Ovary (tissue), 3 donors: ENCODE data around the gene VPS25.

Experiments
- CTCF ChIP-seq, 3 donors: fragments of 450-650 bp in 2 of 3; fragments of 200-600 bp in 1 of 3; IDR thresholded peaks; one replicate each; pipeline versions ENCODE4 v1.5.1 to v1.8.0; 2016 to 2022; ENCODE audit warnings: antibody characterized with exemption in 3 of 3, mild to moderate bottlenecking in 1 of 3
- EP300 ChIP-seq: sonication (generic); formaldehyde crosslinking; IDR thresholded peaks from one replicate; pipeline ENCODE4 v1.6.1; 2017; ENCODE audit warnings: antibody characterized with exemption
- donor health status: DM: no; HTN: no; CAD: no.

GRCh38 chr17:42761638-42762037, 11.6 kb upstream of the VPS25 start:
- TF ChIP-seq CTCF (IDR thresholded peaks at IDR 0.05) (no peak), EP300 (no peak)
